ENCODE measurements around the gene LIX1.

DNA sequence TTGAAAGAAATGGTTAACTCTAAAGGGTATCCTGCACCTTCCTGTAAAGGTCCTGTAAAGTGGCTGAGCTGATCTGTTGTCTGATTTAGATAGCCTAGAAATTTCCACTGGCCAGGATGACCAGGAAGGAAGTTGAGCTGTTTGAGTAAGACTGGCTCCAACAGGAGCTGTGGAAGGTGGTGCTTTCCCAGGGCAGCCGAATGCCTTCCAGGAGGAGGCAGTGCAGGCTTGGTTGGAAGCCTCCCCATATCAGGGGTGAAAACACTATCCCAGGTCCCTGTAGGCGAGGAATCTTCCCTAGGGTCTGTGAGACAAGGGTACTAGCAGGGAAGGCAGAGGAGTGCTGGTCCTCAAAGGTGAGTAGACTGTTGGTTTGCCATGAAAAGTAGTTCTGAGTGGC lies 98.4 kb downstream of the LIX1 start:
- TF ChIP-seq POLR2A (IDR thresholded peaks at IDR 0.05; ENCODE audit: low read depth, low read length) (no peak), POLR2AphosphoS5 (IDR thresholded peaks at IDR 0.05; ENCODE audit: low read depth, low read length) (no peak), TAF1 (IDR thresholded peaks at IDR 0.05; ENCODE audit: borderline replicate concordance, low read depth, low read length) (no peak)

Measured in GM12892 (cell line).